Activated CD8-positive, alpha-beta memory T cell treated with anti-CD3 and anti-CD28 coated beads, Interleukin-2, amount 10 ng/mL, durations not matched to agents 7 days and 5 days (primary cell): ENCODE measurements around the gene TMEM131L. TPM values are rescaled to one million over a fixed set of nuclear protein-coding genes. Genes with fewer than 3 reads are reported as not detected.

Source experiments
- ATAC-seq: fragments of 150-1000 bp; cut with Tn5 transposase; one replicate; pipeline ENCODE4 v1.10.0; 2021; ENCODE audit warnings: moderate library complexity
- CTCF ChIA-PET: fragments of 350-600 bp; sonication (Branson Sonifier 250); formaldehyde crosslinking; loops from one replicate; lab custom pipeline; 2021; ENCODE audit warnings: antibody characterized with exemption; lab: Charles Lee
- DNase-seq: peaks from one replicate; pipeline ENCODE4 v3.0.0-alpha.2; 2020
- H3K27ac Mint-ChIP-seq: one replicate; pipeline ENCODE4 v1.8.0; 2021; ENCODE audit warnings: mild to moderate bottlenecking, mixed read lengths
- H3K27me3 Mint-ChIP-seq: one replicate; pipeline ENCODE4 v1.8.0; 2021; ENCODE audit warnings: mixed read lengths
- H3K36me3 Mint-ChIP-seq: one replicate; pipeline ENCODE4 v1.8.0; 2021; ENCODE audit warnings: mild to moderate bottlenecking, mixed read lengths
- H3K4me1 Mint-ChIP-seq: one replicate; pipeline ENCODE4 v1.8.0; 2021; ENCODE audit warnings: mixed read lengths
- H3K4me3 Mint-ChIP-seq: one replicate; pipeline ENCODE4 v1.8.0; 2021; ENCODE audit warnings: mild to moderate bottlenecking, moderate library complexity, mixed read lengths
- H3K9me3 Mint-ChIP-seq: one replicate; pipeline ENCODE4 v1.8.0; 2022; ENCODE audit warnings: low read depth, mixed read lengths
- total RNA-seq, 2 experiments: library from RNA; stranded (reverse); gene quantifications; one replicate each; pipeline ENCODE4 v1.2.3, GENCODE V29; 2021

TMEM131L gene
- total RNA-seq, 2 experiments from 2014 or later, result 29.2 to 34.0 TPM

DNA sequence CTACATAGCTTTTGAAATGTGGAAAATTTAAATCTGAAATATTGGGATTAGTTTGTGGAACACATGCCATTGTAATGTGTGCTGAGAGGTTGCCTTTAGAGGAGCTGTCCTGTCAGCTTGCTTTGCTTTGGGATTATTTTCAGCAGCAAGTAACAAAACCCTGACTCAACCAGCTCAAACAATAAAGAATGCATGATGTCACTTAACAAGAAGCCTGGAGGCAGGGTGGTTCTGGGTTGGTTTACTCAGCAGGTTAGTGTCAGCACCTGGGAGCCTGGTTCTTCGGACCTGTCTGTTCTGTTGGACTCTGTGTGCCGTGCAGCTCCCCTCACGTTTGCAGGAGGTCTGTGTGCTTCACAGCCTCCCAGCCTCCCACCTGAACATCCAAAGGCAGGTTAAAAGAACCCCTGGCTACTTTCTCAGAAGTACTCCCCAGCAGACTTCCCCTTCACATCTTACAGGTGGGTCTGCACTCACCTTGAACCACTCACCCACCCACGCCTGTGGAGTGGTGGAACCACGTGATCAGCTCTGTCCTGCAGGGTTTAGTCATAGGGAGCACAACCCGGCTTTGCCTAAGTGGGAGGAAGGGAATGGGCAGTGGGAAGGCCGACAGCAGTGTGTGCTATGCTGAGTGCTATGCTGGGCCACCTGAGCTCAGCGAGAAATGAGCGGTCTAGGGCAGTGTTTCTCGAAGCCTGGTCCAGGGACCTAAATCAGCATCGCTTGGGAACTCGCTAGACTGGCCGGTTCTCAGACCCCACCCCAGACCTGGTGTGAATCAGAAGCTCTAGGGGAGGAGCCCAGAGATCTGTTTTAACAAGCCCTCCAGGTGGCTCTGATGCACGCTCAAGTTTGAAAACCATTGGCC is 20.4 kb downstream of the TMEM131L start:
- no peak for ATAC-seq
- Mint-ChIP-seq H3K4me3 (no peak overlapping the region), H3K9me3 (no peaks in the 10 kb centered on the region), H3K27ac (peak overlapping the region; percentile 91), H3K27me3 (no peaks in the 10 kb centered on the region), H3K36me3 (peaks cover 13% of the 10 kb centered on the region), H3K4me1 (peaks cover 69% of the 10 kb centered on the region)
- DNase-seq, result no peak
- CTCF ChIA-PET, result interaction anchor here (0.8 to 6.1 kb wide), 8 partner anchors 15 to 88 kb away, joined by 3 to 50 read pairs (median 4); partner anchors contain the start of gene TMEM131L

DNA sequence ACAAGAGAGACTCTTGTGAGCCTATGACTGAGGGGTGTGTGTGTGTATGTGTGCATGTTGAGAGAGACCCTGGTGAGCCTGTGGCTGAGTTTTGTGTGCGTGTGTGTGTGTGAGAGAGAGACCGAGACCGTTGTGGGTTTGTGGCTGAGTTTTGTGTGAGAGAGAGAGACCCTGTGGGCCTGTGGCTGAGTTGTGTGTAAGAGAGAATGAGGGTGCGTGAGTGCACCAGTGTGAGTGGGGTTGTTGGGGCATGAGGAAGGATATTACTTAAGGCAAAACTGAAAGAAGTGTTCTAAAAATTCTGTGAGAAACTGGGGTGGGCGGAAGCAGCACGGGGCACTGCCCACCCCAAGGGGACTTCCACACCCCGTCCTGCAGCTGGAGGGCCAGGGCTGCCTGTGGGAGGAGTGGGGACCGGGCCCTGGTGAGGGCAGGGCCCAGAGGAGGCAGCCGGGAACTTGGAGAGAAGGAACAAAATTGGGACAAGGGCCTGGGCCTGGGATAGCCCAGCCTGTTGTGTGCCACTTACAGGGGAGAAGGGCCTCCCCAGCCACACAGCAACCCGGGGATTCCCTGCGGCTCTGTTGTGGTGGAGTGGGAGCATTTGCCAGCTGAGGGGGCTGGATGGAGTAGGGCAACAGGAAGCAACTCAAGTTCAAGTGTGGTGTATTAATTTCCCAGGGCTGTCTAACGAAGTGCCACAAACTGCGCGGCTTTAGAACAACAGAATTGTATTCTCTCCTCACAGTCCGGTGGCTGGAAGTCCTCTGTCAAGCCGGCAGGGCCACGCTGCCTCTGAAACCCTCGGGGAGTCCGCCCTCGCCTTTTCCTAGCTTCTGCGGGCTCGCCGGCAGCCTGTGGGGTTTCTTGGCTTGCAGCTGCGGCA is 22.1 kb downstream of the TMEM131L start:
- ATAC-seq (peak; percentile 62), DNase-seq (peak; percentile 79)
- H3K4me1 Mint-ChIP-seq, result peaks cover 71% of the 10 kb centered on the region
- CTCF ChIA-PET, result interaction anchor here (0.6 to 6.1 kb wide), 7 partner anchors 10 to 86 kb away, joined by 3 to 50 read pairs (median 4); partner anchors contain the start of gene TMEM131L
- peak overlapping the region; percentile 67 for H3K4me3 Mint-ChIP-seq
- no peaks in the 10 kb centered on the region for H3K9me3 Mint-ChIP-seq
- no peaks in the 10 kb centered on the region for H3K27me3 Mint-ChIP-seq
- H3K36me3 Mint-ChIP-seq, result peaks cover 15% of the 10 kb centered on the region
- peak overlapping the region; percentile 91 for H3K27ac Mint-ChIP-seq

DNA sequence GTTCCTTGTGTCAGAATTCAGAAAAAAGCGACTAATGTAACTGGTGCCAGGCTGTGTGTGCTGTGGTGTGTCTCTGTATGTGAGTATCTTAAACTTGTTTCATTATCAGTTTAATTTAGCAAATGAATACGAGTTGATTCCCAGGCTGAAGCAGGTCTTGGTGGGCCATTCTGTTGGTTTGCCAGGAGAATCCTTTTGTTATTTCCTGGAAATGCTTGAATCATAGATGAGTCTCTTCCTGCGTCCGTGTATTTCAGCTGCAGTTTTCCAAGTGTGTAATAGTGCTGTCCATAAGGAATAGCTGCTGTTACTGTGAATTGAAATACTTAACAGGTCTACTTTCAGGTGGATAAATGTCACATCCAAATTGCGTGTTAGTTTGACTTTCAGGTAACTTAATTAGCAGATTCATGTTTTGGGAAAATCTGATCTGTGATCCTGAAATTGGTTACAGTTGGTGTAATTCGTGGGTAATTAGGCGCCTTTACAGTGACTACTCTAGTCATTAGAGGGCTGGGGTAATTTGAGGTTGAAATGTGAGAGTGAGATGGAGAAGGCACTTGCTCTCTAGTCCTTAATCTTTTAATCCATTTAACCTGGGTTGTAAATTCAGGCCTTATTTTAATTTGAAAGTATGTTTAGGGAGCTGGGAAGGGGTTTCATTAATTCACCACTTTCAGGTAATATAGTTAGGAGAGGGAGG is 23.8 kb downstream of the TMEM131L start:
- DNase-seq (no peak), ATAC-seq (no peak)
- Mint-ChIP-seq H3K27me3 (no peaks in the 10 kb centered on the region), H3K4me1 (peaks cover 73% of the 10 kb centered on the region), H3K27ac (peak overlapping the region; percentile 91), H3K4me3 (peak overlapping the region; percentile 67), H3K9me3 (no peaks in the 10 kb centered on the region), H3K36me3 (peaks cover 17% of the 10 kb centered on the region)
- CTCF ChIA-PET, result interaction anchor here (1.0 to 6.1 kb wide), 4 partner anchors 22 to 84 kb away, joined by 3 to 50 read pairs (median 10); partner anchors contain the start of gene TMEM131L

DNA sequence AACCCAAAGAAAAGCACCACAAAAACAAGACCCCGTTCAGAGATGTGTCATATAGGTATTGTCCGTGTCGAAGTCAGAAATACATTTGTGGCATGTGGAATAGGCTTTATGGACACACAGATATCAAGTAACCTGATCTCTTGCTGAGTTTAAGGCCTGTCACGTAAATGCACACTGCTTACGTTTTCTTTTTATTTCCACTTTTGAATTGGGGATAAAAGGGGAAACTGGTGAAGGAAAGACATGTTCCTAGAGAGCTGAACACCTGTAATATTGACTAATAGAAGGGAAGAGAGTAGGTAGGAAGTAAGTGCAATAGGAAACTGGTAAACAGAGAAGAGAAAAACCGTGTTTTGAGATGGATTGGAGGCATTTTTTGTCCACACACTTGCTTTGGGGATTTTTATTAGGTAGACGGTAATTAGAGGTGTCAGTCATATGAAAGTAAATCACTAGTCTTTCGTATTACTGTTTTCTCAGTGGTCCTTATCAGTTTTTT is 24.9 kb downstream of the TMEM131L start:
- Mint-ChIP-seq H3K27ac (peak overlapping the region; percentile 59), H3K36me3 (peaks cover 14% of the 10 kb centered on the region), H3K4me1 (peaks cover 73% of the 10 kb centered on the region), H3K27me3 (no peaks in the 10 kb centered on the region), H3K9me3 (no peaks in the 10 kb centered on the region), H3K4me3 (peak overlapping the region; percentile 47)
- CTCF ChIA-PET, result interaction anchor here (1.0 to 6.1 kb wide), 4 partner anchors 13 to 58 kb away, joined by 3 to 50 read pairs (median 3); partner anchors contain the start of gene TMEM131L
- ATAC-seq (no peak), DNase-seq (no peak)

DNA sequence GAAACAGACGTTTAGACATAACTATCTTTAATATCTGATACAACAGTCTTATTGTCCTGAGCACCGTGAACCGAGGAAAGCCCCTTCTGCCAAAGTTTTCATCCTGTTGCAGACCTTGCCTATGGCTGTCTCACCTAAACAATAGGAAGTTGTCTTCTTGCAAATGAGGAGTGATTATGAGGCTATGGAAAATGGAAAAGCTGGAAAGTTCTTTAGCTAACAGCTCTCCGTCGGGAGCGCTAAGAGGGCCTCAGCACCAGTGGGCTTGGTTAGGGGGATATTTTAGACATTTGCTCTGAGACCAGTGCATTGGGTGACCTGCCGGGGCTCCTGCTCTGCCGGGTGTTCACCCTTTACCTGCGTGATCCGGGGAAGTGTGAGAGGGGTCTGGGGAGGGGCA is 28.4 kb downstream of the TMEM131L start:
- CTCF ChIA-PET, result interaction anchor here (1.4 kb wide), 1 partner anchor 28 kb away, joined by 4 read pairs; no protein-coding TSS in a partner anchor
- peaks cover 71% of the 10 kb centered on the region for H3K4me1 Mint-ChIP-seq
- H3K27me3 Mint-ChIP-seq, result no peaks in the 10 kb centered on the region
- H3K4me3 Mint-ChIP-seq, result no peak overlapping the region
- H3K27ac Mint-ChIP-seq, result no peak overlapping the region
- DNase-seq (no peak), ATAC-seq (no peak)
- H3K9me3 Mint-ChIP-seq, result no peaks in the 10 kb centered on the region
- H3K36me3 Mint-ChIP-seq, result peaks cover 11% of the 10 kb centered on the region

DNA sequence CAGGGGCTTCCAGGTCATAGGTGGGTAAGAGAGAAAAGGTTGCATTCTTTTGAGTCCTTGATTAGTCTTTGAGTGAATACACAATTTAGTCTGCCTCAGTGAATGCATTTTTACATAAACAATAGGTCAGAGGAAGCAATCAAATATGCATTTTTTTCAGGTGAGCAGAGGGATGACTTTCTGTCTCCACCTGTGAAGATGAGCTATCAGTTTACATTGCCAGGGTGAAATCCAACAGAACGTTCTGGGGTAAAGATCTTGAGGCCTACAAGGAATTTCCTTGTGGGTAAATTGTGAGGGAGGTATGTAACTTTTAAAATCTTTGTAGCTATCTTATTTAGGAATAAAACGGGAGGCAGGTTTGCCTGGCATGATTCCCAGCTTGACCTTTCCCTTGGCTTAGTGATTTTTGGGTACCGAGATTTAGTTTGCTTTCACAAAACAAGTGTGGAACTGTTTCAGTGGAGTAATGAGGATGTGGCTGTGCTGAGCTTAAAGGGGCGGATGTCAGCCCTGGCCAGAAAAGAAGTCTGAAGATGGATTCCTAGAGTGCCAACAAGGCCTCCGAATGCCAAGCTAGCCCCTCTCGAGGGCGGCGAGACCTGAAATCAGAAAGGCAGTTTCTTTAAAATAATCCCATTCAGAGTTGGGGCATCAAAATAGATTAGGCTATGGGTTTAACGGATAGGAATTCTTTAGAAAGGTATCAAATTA is 29.5 kb downstream of the TMEM131L start:
- CTCF ChIA-PET, result interaction anchor here (1.4 kb wide), 1 partner anchor 27 kb away, joined by 4 read pairs; no protein-coding TSS in a partner anchor
- H3K27ac Mint-ChIP-seq, result peak overlapping the region; percentile 63
- H3K36me3 Mint-ChIP-seq, result peaks cover 7% of the 10 kb centered on the region
- no peaks in the 10 kb centered on the region for H3K9me3 Mint-ChIP-seq
- H3K4me1 Mint-ChIP-seq, result peaks cover 66% of the 10 kb centered on the region
- no peak for DNase-seq
- no peaks in the 10 kb centered on the region for H3K27me3 Mint-ChIP-seq
- H3K4me3 Mint-ChIP-seq, result no peak overlapping the region
- ATAC-seq, result no peak

DNA sequence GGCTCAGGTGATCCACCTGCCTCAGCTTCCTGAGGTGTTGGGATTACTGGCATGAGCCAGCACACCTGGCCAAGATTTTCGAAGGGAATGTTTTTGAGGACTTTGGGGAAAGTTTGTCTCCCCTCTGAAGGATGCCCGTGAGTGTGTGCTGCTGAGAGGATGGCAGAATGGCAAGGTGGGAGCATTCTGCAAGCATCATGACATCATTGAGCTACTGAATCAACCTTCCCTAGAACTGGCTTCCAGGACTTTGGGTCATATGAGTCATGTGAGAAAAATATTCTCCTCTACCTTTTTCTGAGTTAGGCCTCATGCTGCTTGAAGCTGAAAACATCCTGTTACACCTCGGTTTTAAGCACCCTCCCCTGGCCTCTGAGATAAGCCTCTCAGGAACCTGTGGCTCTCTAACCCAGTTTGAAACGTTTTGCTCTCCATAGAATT is 31.0 kb downstream of the TMEM131L start:
- Mint-ChIP-seq H3K27me3 (no peaks in the 10 kb centered on the region), H3K4me3 (peak overlapping the region; percentile 2), H3K27ac (peak overlapping the region; percentile 86), H3K36me3 (peaks cover 7% of the 10 kb centered on the region), H3K4me1 (peaks cover 67% of the 10 kb centered on the region), H3K9me3 (no peaks in the 10 kb centered on the region)
- peak; percentile 85 for ATAC-seq
- DNase-seq, result peak; percentile 72
- CTCF ChIA-PET, result interaction anchor here (0.7 to 1.3 kb wide), 9 partner anchors 16 to 77 kb away, joined by 3 to 5 read pairs (median 3); partner anchors contain the start of gene TMEM131L

DNA sequence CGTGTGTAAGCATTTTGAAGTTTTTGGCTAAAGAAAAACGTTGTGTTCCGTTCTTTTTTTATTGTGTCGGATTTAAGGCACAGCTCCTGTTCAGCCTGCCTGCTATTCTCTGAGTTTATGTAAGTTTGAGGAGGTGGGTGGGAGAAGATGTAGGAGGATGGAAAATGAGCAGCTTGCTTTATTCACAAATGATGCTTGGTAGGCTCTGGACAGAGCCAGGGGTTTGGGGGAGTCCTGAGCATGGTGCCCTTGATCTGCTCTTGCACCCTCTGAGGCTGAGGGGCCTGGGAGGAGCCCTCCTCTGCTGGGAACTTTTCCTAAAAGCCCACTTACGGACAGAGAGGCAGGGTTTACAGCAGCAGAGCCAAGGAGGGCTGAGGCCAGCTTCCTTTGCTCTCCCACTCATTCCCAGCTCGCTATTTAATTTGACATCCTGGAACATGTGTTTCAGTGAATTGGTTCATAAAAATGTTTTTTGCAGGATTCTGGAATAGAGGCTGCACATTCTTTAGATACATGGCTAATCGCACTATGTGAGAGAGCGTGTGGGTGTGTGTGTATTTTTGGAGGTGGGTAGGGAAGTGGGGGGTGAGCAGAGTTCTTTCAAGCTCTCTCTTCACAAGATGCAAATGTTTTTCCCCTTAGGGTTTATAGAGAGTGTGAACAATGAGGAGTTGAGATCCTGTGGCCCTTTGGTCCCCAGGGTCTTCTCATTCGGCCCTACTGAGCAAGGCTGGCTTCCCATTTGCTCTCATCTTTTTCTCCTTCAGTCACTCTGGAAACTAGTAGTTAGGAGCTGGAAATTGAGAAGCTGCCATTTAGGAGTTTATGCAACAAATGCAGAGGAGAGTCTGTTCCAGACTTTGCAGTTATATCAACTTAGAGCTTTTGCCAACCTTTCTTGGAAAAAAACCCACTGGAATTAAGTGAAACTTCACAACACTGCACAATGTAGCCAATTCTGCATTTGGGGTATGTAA is 32.1 kb downstream of the TMEM131L start:
- no peaks in the 10 kb centered on the region for H3K9me3 Mint-ChIP-seq
- peaks cover 71% of the 10 kb centered on the region for H3K4me1 Mint-ChIP-seq
- DNase-seq (no peak), ATAC-seq (no peak)
- no peaks in the 10 kb centered on the region for H3K27me3 Mint-ChIP-seq
- no peak overlapping the region for H3K4me3 Mint-ChIP-seq
- CTCF ChIA-PET, result interaction anchor here (0.6 to 1.4 kb wide), 9 partner anchors 15 to 76 kb away, joined by 3 to 5 read pairs (median 3); partner anchors contain the start of gene TMEM131L
- H3K27ac Mint-ChIP-seq, result peak overlapping the region; percentile 86
- H3K36me3 Mint-ChIP-seq, result peaks cover 5% of the 10 kb centered on the region

DNA sequence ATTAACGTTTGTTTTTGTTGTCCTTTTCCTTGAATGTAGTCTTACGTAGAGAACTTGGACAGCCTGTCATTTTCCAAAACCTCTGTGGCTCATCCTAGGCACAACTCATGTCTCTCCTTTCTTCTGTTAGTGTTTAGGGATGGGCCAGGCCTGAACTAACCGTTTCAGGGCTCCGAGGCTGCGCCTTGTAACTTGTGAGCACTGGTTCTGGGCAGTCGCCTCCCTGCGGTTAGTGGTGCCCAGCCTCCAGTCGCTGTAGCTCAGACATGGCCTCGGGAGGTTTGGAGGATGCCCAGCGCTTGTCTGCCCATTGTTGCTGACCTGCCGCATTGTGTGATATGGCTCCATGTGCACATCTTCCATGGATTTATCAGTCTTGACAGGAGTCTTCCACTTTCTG is 32.8 kb downstream of the TMEM131L start:
- H3K36me3 Mint-ChIP-seq, result peaks cover 7% of the 10 kb centered on the region
- no peaks in the 10 kb centered on the region for H3K27me3 Mint-ChIP-seq
- no peak overlapping the region for H3K27ac Mint-ChIP-seq
- ATAC-seq, result no peak
- H3K9me3 Mint-ChIP-seq, result no peaks in the 10 kb centered on the region
- no peak overlapping the region for H3K4me3 Mint-ChIP-seq
- H3K4me1 Mint-ChIP-seq, result peaks cover 69% of the 10 kb centered on the region
- DNase-seq, result no peak
- CTCF ChIA-PET, result interaction anchor here (1.2 to 1.4 kb wide), 2 partner anchors 33 to 75 kb away, joined by 3 to 4 read pairs; partner anchors contain the start of gene TMEM131L

DNA sequence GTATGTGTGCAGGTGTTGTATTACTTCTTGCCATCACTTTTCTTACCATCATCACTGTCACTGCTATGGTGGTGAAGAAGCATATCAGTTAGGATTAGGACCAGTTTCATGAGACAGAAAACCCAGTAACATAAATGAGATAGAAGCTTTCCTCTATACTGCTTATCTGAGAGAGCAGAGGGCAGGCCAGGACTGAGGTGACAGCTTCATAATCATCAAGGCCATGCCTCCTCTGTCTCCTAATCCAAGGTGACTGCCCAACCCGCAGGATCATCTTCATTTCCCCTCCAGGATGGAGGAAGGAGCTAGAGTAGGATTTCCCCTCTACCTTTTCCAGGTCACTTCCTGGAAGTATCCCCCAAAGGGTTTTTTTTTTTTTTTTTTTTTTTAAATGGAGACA is 35.4 kb downstream of the TMEM131L start:
- ATAC-seq, result no peak
- no peaks in the 10 kb centered on the region for H3K27me3 Mint-ChIP-seq
- H3K27ac Mint-ChIP-seq, result no peak overlapping the region
- H3K4me3 Mint-ChIP-seq, result no peak overlapping the region
- no peaks in the 10 kb centered on the region for H3K9me3 Mint-ChIP-seq
- H3K36me3 Mint-ChIP-seq, result peaks cover 19% of the 10 kb centered on the region
- peaks cover 51% of the 10 kb centered on the region for H3K4me1 Mint-ChIP-seq
- no peak for DNase-seq
- CTCF ChIA-PET, result interaction anchor here (1.2 to 1.4 kb wide), 2 partner anchors 17 to 39 kb away, joined by 3 to 6 read pairs; no protein-coding TSS in a partner anchor

DNA sequence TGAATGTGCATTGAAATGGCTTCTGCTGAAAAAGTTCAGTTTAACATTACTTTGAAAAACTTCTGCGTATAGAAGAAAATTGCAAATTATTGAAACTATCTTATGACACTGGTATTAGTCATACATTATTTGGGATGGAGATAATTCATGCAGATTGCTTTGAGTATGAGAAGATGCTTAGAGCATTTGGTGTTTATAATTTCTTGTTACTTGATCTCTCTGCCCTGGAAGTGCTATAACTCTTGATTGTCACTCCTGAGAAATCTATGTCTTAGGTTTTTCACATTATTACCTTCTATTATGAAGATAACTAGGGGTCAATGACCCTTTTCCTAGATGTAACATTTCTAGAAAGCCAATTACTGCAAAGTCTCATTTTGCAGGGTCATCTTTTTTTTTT is 36.4 kb downstream of the TMEM131L start:
- H3K27ac Mint-ChIP-seq, result no peak overlapping the region
- CTCF ChIA-PET, result no interaction called here

More for the DNA sequence above, 36.4 kb downstream of the TMEM131L start:
- no peak for DNase-seq
- H3K4me3 Mint-ChIP-seq, result no peak overlapping the region
- H3K4me1 Mint-ChIP-seq, result peaks cover 41% of the 10 kb centered on the region
- H3K36me3 Mint-ChIP-seq, result peaks cover 25% of the 10 kb centered on the region
- no peak for ATAC-seq
- H3K9me3 Mint-ChIP-seq, result no peaks in the 10 kb centered on the region
- no peaks in the 10 kb centered on the region for H3K27me3 Mint-ChIP-seq
